Measurements from ENCODE around the gene DPEP1.

DNA sequence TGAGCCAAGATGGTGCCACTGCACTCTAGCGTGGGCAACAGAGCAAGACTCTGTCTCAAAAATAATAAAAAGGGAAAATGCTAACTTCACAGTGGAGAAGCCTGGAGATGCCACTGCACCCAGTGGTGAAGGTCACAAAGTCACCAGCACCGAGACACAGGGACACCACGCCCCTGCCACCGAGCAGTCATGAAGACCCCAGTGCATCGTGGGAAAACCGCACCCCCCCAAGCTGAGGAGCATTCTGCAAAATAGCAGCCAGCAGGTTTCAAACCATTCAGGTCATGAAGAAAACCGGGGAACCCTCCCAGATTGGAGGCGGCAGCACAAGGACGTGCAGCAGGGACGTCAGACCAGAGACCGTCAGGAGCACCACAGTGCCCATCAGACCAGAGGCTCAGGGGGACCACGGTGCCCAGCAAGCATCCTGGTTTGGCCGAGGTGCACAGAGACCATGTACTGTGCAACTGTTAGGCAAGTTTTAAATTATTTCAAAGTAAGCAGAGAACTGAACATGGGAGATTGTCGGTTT, 30.4 kb downstream of the DPEP1 start:
- TF ChIP-seq, protein P1, sequence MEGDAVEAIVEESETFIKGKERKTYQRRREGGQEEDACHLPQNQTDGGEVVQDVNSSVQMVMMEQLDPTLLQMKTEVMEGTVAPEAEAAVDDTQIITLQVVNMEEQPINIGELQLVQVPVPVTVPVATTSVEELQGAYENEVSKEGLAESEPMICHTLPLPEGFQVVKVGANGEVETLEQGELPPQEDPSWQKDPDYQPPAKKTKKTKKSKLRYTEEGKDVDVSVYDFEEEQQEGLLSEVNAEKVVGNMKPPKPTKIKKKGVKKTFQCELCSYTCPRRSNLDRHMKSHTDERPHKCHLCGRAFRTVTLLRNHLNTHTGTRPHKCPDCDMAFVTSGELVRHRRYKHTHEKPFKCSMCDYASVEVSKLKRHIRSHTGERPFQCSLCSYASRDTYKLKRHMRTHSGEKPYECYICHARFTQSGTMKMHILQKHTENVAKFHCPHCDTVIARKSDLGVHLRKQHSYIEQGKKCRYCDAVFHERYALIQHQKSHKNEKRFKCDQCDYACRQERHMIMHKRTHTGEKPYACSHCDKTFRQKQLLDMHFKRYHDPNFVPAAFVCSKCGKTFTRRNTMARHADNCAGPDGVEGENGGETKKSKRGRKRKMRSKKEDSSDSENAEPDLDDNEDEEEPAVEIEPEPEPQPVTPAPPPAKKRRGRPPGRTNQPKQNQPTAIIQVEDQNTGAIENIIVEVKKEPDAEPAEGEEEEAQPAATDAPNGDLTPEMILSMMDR (IDR thresholded peaks at IDR 0.05) = no peak
- no peak for TF ChIP-seq EP300 (IDR thresholded peaks at IDR 0.05)
- no peak for TF ChIP-seq POLR2AphosphoS5 (IDR thresholded peaks at IDR 0.05)
- TF ChIP-seq POLR2A (IDR thresholded peaks at IDR 0.05) = no peak

Measured in sigmoid colon (tissue), 4 donors.